ENCODE measurements around the gene SLC38A11. TPM values are rescaled to one million over a fixed set of nuclear protein-coding genes. Genes with fewer than 3 reads are reported as not detected.
"Not testable (repeated sequence)": the region's sequence is repeated elsewhere in the genome, so short reads cannot be mapped to it uniquely, and the experiment has no call there.

The SLC38A11 gene
- total and polyA plus RNA-seq, 2 donors (not counting 1 experiment from before 2014, with no cell fraction given): 5.4 to 46.8 TPM

- Histone ChIP-seq H3K4me2 (replicated peaks; ENCODE audit: low read depth, low read length, poor library complexity, severe bottlenecking) (peak overlapping the region; percentile 44), H2AFZ (ENCODE audit: insufficient read depth, low read depth, low read length, poor library complexity, severe bottlenecking) (peak overlapping the region; percentile 46), H3K4me3 (ENCODE audit: control extremely low read depth in 1 of 5, extremely low read depth in 1 of 5, insufficient read depth in 1 of 5, low read depth in 2 of 5, low read length in 4 of 5) (peak overlapping the region in 1 of 5 experiments; percentile 35), H3K27ac (ENCODE audit: low read length in 2 of 2) (peak overlapping the region; percentile 70 to 75), H3K4me1 (ENCODE audit: control insufficient read depth in 2 of 2, insufficient read depth in 2 of 2, low read length in 2 of 2) (peaks cover 27 to 35% of the 10 kb centered on the region in 2 donors)
- H3K9ac ChIP-seq (ENCODE audit: low read length); H4K20me1 ChIP-seq (ENCODE audit: control insufficient read depth, insufficient read depth, low read length, poor library complexity, severe bottlenecking); H3K27me3 Mint-ChIP-seq; H3K79me2 ChIP-seq (ENCODE audit: control insufficient read depth, insufficient read depth, low read length); H3K36me3 ChIP-seq (replicated peaks in 1 of 2; ENCODE audit: control extremely low read depth in 1 of 2, control insufficient read depth in 1 of 2, extremely low read depth in 1 of 2, insufficient read depth in 2 of 2, low read length in 1 of 2); H3K9me3 ChIP-seq (ENCODE audit: control extremely low read depth in 1 of 3, control insufficient read depth in 2 of 3, insufficient read depth in 1 of 3, low read length in 2 of 3); H3K9me3 Mint-ChIP-seq (ENCODE audit: insufficient read depth); H3K27me3 ChIP-seq (replicated peaks in 1 of 4; ENCODE audit: control extremely low read depth in 1 of 4, control insufficient read depth in 3 of 4, insufficient read depth in 4 of 4, low read length in 3 of 4): not testable (repeated sequence)
- POLR2A ChIA-PET: interaction anchor here (1.2 kb wide), 1 partner anchor 24 kb away, joined by 8 read pairs; the partner anchor contains the start of gene COBLL1
- intact Hi-C loops (cut with micrococcal nuclease): loop anchor here (1.0 to 2.0 kb wide), 4 partner anchors 16 to 105 kb away; no protein-coding TSS in a partner anchor
- ATAC-seq (ENCODE audit: low read depth): peak; percentile 90
- Mint-ChIP-seq H3K27ac (peak overlapping the region; percentile 96), H3K4me1 (peaks cover 36% of the 10 kb centered on the region), H3K4me3 (peak overlapping the region; percentile 73)
- CTCF ChIA-PET: interaction anchor here (1.0 to 2.5 kb wide), 4 partner anchors 11 to 150 kb away, joined by 3 to 15 read pairs (median 4); partner anchors contain the start of gene COBLL1
- WGBS (ENCODE audit: insufficient coverage): no CpG with 5 or more reads among the region's 1 CpG
- peak; percentile 76 for DNase-seq
Measured at GRCh38 chr2:164866381-164866780, 88.9 kb downstream of the SLC38A11 start.

GRCh38 chr2:164860694-164861042 is 94.7 kb downstream of the SLC38A11 start:
- Histone ChIP-seq H3K36me3 (replicated peaks in 1 of 2; ENCODE audit: control extremely low read depth in 1 of 2, control insufficient read depth in 1 of 2, extremely low read depth in 1 of 2, insufficient read depth in 2 of 2, low read length in 1 of 2) (no peaks in the 10 kb centered on the region), H3K27me3 (replicated peaks in 1 of 4; ENCODE audit: control extremely low read depth in 1 of 4, control insufficient read depth in 3 of 4, insufficient read depth in 4 of 4, low read length in 3 of 4) (no peaks in the 10 kb centered on the region), H2AFZ (ENCODE audit: insufficient read depth, low read depth, low read length, poor library complexity, severe bottlenecking) (no peak overlapping the region), H3K4me3 (ENCODE audit: control extremely low read depth in 1 of 5, extremely low read depth in 1 of 5, insufficient read depth in 1 of 5, low read depth in 2 of 5, low read length in 4 of 5) (no peak overlapping the region), H3K4me1 (ENCODE audit: control insufficient read depth in 2 of 2, insufficient read depth in 2 of 2, low read length in 2 of 2) (peaks cover under 1 to 5% of the 10 kb centered on the region in 2 donors), H3K9me3 (ENCODE audit: control extremely low read depth in 1 of 3, control insufficient read depth in 2 of 3, insufficient read depth in 1 of 3, low read length in 2 of 3) (no peaks in the 10 kb centered on the region), H3K27ac (ENCODE audit: low read length in 2 of 2) (no peak overlapping the region), H3K9ac (ENCODE audit: low read length) (no peak overlapping the region), H4K20me1 (ENCODE audit: control insufficient read depth, insufficient read depth, low read length, poor library complexity, severe bottlenecking) (no peaks in the 10 kb centered on the region), H3K4me2 (replicated peaks; ENCODE audit: low read depth, low read length, poor library complexity, severe bottlenecking) (no peak overlapping the region), H3K79me2 (ENCODE audit: control insufficient read depth, insufficient read depth, low read length) (peaks cover 5% of the 10 kb centered on the region)
- POLR2A ChIA-PET: interaction anchor here (0.8 kb wide), 1 partner anchor 19 kb away, joined by 3 read pairs; the partner anchor contains the start of gene COBLL1
- DNase-seq: no peak
- TF ChIP-seq EZH2 (IDR thresholded peaks at IDR 0.05; ENCODE audit: borderline replicate concordance, insufficient read depth, low read depth, low read length, poor library complexity, severe bottlenecking): no peak
- TF ChIP-seq CTCF (IDR thresholded peaks at IDR 0.05): no peak
- Mint-ChIP-seq H3K4me3 (no peak overlapping the region), H3K27ac (no peak overlapping the region), H3K27me3 (no peaks in the 10 kb centered on the region), H3K9me3 (ENCODE audit: insufficient read depth) (no peaks in the 10 kb centered on the region), H3K4me1 (peaks cover 3% of the 10 kb centered on the region)
- intact Hi-C loops (cut with micrococcal nuclease): no loop called here
- CTCF ChIA-PET: interaction anchor here (0.8 to 1.1 kb wide), 3 partner anchors 17 to 31 kb away, joined by 3 read pairs; no protein-coding TSS in a partner anchor
- ATAC-seq (ENCODE audit: low read depth): no peak

GRCh38 chr2:164859906-164860693 is 95.2 kb downstream of the SLC38A11 start:
- H3K9ac ChIP-seq (ENCODE audit: low read length); H2AFZ ChIP-seq (ENCODE audit: insufficient read depth, low read depth, low read length, poor library complexity, severe bottlenecking); ATAC-seq (ENCODE audit: low read depth); H3K27me3 Mint-ChIP-seq; H3K27ac ChIP-seq (ENCODE audit: low read length in 2 of 2); H3K9me3 ChIP-seq (ENCODE audit: control extremely low read depth in 1 of 3, control insufficient read depth in 2 of 3, insufficient read depth in 1 of 3, low read length in 2 of 3); H3K27ac Mint-ChIP-seq; H3K9me3 Mint-ChIP-seq (ENCODE audit: insufficient read depth); H3K36me3 ChIP-seq (replicated peaks in 1 of 2; ENCODE audit: control extremely low read depth in 1 of 2, control insufficient read depth in 1 of 2, extremely low read depth in 1 of 2, insufficient read depth in 2 of 2, low read length in 1 of 2); H3K4me1 ChIP-seq (ENCODE audit: control insufficient read depth in 2 of 2, insufficient read depth in 2 of 2, low read length in 2 of 2); H3K27me3 ChIP-seq (replicated peaks in 1 of 4; ENCODE audit: control extremely low read depth in 1 of 4, control insufficient read depth in 3 of 4, insufficient read depth in 4 of 4, low read length in 3 of 4); H3K79me2 ChIP-seq (ENCODE audit: control insufficient read depth, insufficient read depth, low read length); POLR2A ChIA-PET; H3K4me3 Mint-ChIP-seq; H4K20me1 ChIP-seq (ENCODE audit: control insufficient read depth, insufficient read depth, low read length, poor library complexity, severe bottlenecking); intact Hi-C loops (cut with micrococcal nuclease); DNase-seq; H3K4me2 ChIP-seq (replicated peaks; ENCODE audit: low read depth, low read length, poor library complexity, severe bottlenecking); H3K4me1 Mint-ChIP-seq; H3K4me3 ChIP-seq (ENCODE audit: control extremely low read depth in 1 of 5, extremely low read depth in 1 of 5, insufficient read depth in 1 of 5, low read depth in 2 of 5, low read length in 4 of 5): not testable (repeated sequence)
- CTCF ChIA-PET: interaction anchor here (1.6 to 2.4 kb wide), 2 partner anchors 18 to 125 kb away, joined by 3 to 9 read pairs; partner anchors contain the start of gene COBLL1
- 100% methylated on average over 1 of the region's 4 CpGs for WGBS (ENCODE audit: insufficient coverage)

Measured in B cell (primary cell).